A549 (cell line): ENCODE results near the gene GREB1. TPM values are rescaled to one million over a fixed set of nuclear protein-coding genes. Genes with fewer than 3 reads are reported as not detected.

ENCODE experiments used
- ATAC-seq, 2 experiments: fragments of 200-7000 bp in 1 of 2; fragments of >200 bp in 1 of 2; cut with Nextera tagmentation in 1 of 2; cut with Tn5 transposase in 1 of 2; 3 replicates each; pipeline versions ENCODE4 v1.8.0 to v1.9.1; 2018 to 2020; ENCODE audit warnings: mild to moderate bottlenecking in 1 of 2, moderate library complexity in 1 of 2
- CTCF ChIA-PET: fragments of 300-600 bp; sonication (Branson Sonifier 250); formaldehyde crosslinking; extraction: SDS; loops from one replicate; lab custom pipeline; 2021; ENCODE audit warnings: antibody characterized with exemption, inconsistent platforms; lab: Yijun Ruan, JAX
- POLR2A ChIA-PET: fragments of 350-600 bp; formaldehyde crosslinking; extraction: SDS; loops from one replicate; lab custom pipeline; 2021; ENCODE audit warnings: antibody characterized with exemption, inconsistent platforms; lab: Yijun Ruan, JAX
- DNase-seq, 2 experiments: peaks; one replicate each; pipeline versions ENCODE4 v3.0.0 to v3.0.0-alpha.2; 2011 to 2016; ENCODE audit warnings: low read depth in 1 of 2, low spot score in 1 of 2
- FAIRE-seq: peaks from 2 replicates; lab custom pipeline; 2011; peaks lifted over from hg19 to GRCh38; lab: Jason Lieb, UNC
- H3K27ac ChIP-seq, 2 experiments: fragments of >200 bp; sonication (Bioruptor Twin); formaldehyde crosslinking; 3 replicates each; pipeline ENCODE4 v1.5.1; 2016 to 2017
- H3K4me1 ChIP-seq: fragments of >200 bp; sonication (Bioruptor Twin); formaldehyde crosslinking; 3 replicates; pipeline ENCODE4 v1.6.1; 2016
- H3K4me2 ChIP-seq: fragments of >200 bp; sonication (Bioruptor Twin); formaldehyde crosslinking; 3 replicates; pipeline ENCODE4 v1.6.1; 2016
- H3K4me3 ChIP-seq: fragments of >200 bp; sonication (Bioruptor Twin); formaldehyde crosslinking; 3 replicates; pipeline ENCODE4 v1.5.1; 2016
- H3K9me3 ChIP-seq: fragments of >200 bp; sonication (Bioruptor Twin); formaldehyde crosslinking; 3 replicates; pipeline ENCODE4 v1.6.1; 2016
- BCL3 ChIP-seq: fragments of >200 bp; sonication (Bioruptor Twin); formaldehyde crosslinking; IDR thresholded peaks from 3 replicates; pipeline ENCODE4 v1.6.1; 2016
- CEBPB ChIP-seq, 2 experiments: fragments of >200 bp in 1 of 2; sonication (Bioruptor Twin) in 1 of 2; formaldehyde crosslinking in 1 of 2; IDR thresholded peaks; 2 replicates each; pipeline ENCODE4 v1.6.1; 2012 to 2016
- CHD4 ChIP-seq: fragments of 200-600 bp; sonication (generic); IDR thresholded peaks from 2 replicates; pipeline ENCODE4 v1.6.1; 2016; ENCODE audit warnings: antibody characterized with exemption, mild to moderate bottlenecking, borderline replicate concordance
- E2F6 ChIP-seq: IDR thresholded peaks from 2 replicates; pipeline ENCODE4 v1.6.1; 2012; ENCODE audit warnings: low read depth, borderline replicate concordance
- EHF ChIP-seq: fragments of 250-450 bp; sonication (Bioruptor Pico); IDR thresholded peaks from 2 replicates; pipeline ENCODE4 v1.5.0; 2020; ENCODE audit warnings: mild to moderate bottlenecking
- EHMT2 ChIP-seq: fragments of 200-600 bp; sonication (generic); IDR thresholded peaks from 2 replicates; pipeline ENCODE4 v1.6.1; 2016; ENCODE audit warnings: antibody characterized with exemption, low read depth, mild to moderate bottlenecking, moderate library complexity
- HEYL ChIP-seq: fragments of 250-450 bp; sonication (Bioruptor Pico); IDR thresholded peaks from 2 replicates; pipeline ENCODE4 v1.8.0; 2021; ENCODE audit warnings: mild to moderate bottlenecking, moderate library complexity
- HMGXB4 ChIP-seq: fragments of 250-450 bp; sonication (Bioruptor Pico); IDR thresholded peaks from 2 replicates; pipeline ENCODE4 v1.5.0; 2021; ENCODE audit warnings: mild to moderate bottlenecking, moderate library complexity, borderline replicate concordance
- MAZ ChIP-seq: fragments of 150-350 bp; IDR thresholded peaks from 2 replicates; pipeline ENCODE4 v1.6.1; 2014; ENCODE audit warnings: antibody characterized with exemption, low read depth, low read length, borderline replicate concordance
- NR3C1 ChIP-seq: fragments of >200 bp; sonication (Bioruptor Twin); formaldehyde crosslinking; IDR thresholded peaks from 3 replicates; pipeline ENCODE4 v1.6.1; 2017
- PBX3 ChIP-seq: IDR thresholded peaks from 2 replicates; pipeline ENCODE4 v1.6.1; 2012
- RCOR1 ChIP-seq: fragments of 150-350 bp; IDR thresholded peaks from 2 replicates; pipeline ENCODE4 v1.6.1; 2014; ENCODE audit warnings: antibody characterized with exemption, low read length, low read depth
- SMC3 ChIP-seq: fragments of >200 bp; sonication (Bioruptor Twin); formaldehyde crosslinking; IDR thresholded peaks from 3 replicates; pipeline ENCODE4 v1.6.1; 2018; ENCODE audit warnings: inconsistent platforms
- SREBF2 ChIP-seq: fragments of 450-650 bp; IDR thresholded peaks from 2 replicates; pipeline ENCODE4 v1.6.1; 2014; ENCODE audit warnings: mild to moderate bottlenecking, moderate library complexity
- TFCP2L1 ChIP-seq: fragments of 250-450 bp; sonication (Bioruptor Pico); IDR thresholded peaks from 2 replicates; pipeline ENCODE4 v1.5.0; 2021; ENCODE audit warnings: mild to moderate bottlenecking
- ZC3H11A ChIP-seq: fragments of 450-650 bp; IDR thresholded peaks from 2 replicates; pipeline ENCODE4 v1.6.1; 2014; ENCODE audit warnings: antibody characterized with exemption, mild to moderate bottlenecking
- ZFP36 ChIP-seq: fragments of 450-650 bp; IDR thresholded peaks from 2 replicates; pipeline ENCODE4 v1.6.1; 2014; ENCODE audit warnings: borderline replicate concordance; ENCODE audit not compliant: partially characterized antibody
- ZSCAN20 ChIP-seq: fragments of 250-450 bp; sonication (Bioruptor Pico); IDR thresholded peaks from 2 replicates; pipeline ENCODE4 v1.8.0; 2022; ENCODE audit warnings: mild to moderate bottlenecking, moderate library complexity
- WGBS: methylation state at CpG from one replicate; pipeline ENCODE4 v1.1.6; 2017; ENCODE audit errors: missing lambda C conversion rate; 5-methylcytosine and 5-hydroxymethylcytosine counted together
- polyA minus RNA-seq: library from RNA; depleted of rRNA, polyadenylated mRNA; stranded (reverse); fragments of >200 nt; gene quantifications from 2 replicates; pipeline ENCODE4 v1.2.3, GENCODE V29; 2011; rRNA and poly(A)+ RNA removed
- polyA plus RNA-seq, 4 experiments: library from polyadenylated mRNA; depleted of rRNA in 3 of 4; stranded (reverse); fragments of >200 nt; fragmentation: RNase III in 1 of 4; extraction: RNeasy Plus Mini Kit Qiagen cat#74134 plus additional on column Dnase treatment in 1 of 4; gene quantifications; 2 replicates in 3 of 4; 3 replicates in 1 of 4; pipeline ENCODE4 v1.2.3, GENCODE V29; 2011 to 2017

The GREB1 gene
- polyA plus RNA-seq (2011; rRNA removed): 1.3 and 1.7 TPM in 2 replicates
- 1.0 and 1.2 TPM in 2 replicates for polyA plus RNA-seq (2012; cell fraction: cytosol; rRNA removed)
- polyA plus RNA-seq (2012; cell fraction: nucleus; rRNA removed): 1.1 and 1.8 TPM in 2 replicates
- polyA plus RNA-seq (2017; fragmentation: RNase III; extraction: RNeasy Plus Mini Kit Qiagen cat#74134 plus additional on column Dnase treatment): 1.1 to 1.4 TPM (median 1.4 TPM) in 3 replicates
- polyA minus RNA-seq: 1.2 and 2.1 TPM in 2 replicates

- Histone ChIP-seq H3K4me1 (0 out of 3 replicates have a peak, but pooled peaks cover 7% of the 10 kb centered on the region), H3K4me2 (no peak within 1 kb of the TSS), H3K4me3 (no peak within 1 kb of the TSS), H3K27ac (no peak within 1 kb of the TSS), H3K9me3 (no peaks in the 10 kb centered on the region)
- WGBS: 12% methylated on average over 9 of the region's 9 CpGs
- DNase-seq (no peak), ATAC-seq (no peak), FAIRE-seq (no peak)
- ChIA-PET POLR2A (no interaction called here), CTCF (interaction anchor here (0.6 to 4.2 kb wide), 9 partner anchors 9 to 702 kb away, joined by 3 to 23 read pairs (median 3); no protein-coding TSS in a partner anchor)
- TF ChIP-seq ZSCAN20 (CRISPR knock-in tag): no peak
- TF ChIP-seq EHMT2: no peak
- no peak for TF ChIP-seq E2F6
- peak in 1 of 2 experiments; percentile 31; a peak in 1 of 4 replicates for TF ChIP-seq CEBPB (IDR thresholded peaks at IDR 0.05)
- TF ChIP-seq CHD4: no peak
- no peak for TF ChIP-seq EHF (CRISPR knock-in tag)
Observed at GRCh38 chr2:11533278-11534070, at the start of gene GREB1. GREB1 (plus strand) TSS chr2:11534045; CDS start chr2:11556615, 22,570 bp downstream.

- 53% methylated on average over 3 of the region's 3 CpGs for WGBS
- POLR2A ChIA-PET: no interaction called here
- Histone ChIP-seq H3K4me2 (no peak overlapping the region), H3K4me1 (no peaks in the 10 kb centered on the region), H3K9me3 (0 out of 3 replicates have a peak, but pooled peaks cover 3% of the 10 kb centered on the region), H3K4me3 (no peak overlapping the region), H3K27ac (no peak overlapping the region)
- no peak for DNase-seq
- no peak for TF ChIP-seq PBX3
- no peak for TF ChIP-seq BCL3
- no peak for TF ChIP-seq HMGXB4 (CRISPR knock-in tag)
- no peak for TF ChIP-seq MAZ
- TF ChIP-seq TFCP2L1 (CRISPR knock-in tag): no peak
- TF ChIP-seq ZFP36: no peak
- no peak for TF ChIP-seq HEYL
- ATAC-seq: no peak
- CTCF ChIA-PET: interaction anchor here (0.5 to 12.4 kb wide), 3 partner anchors 11 to 1320 kb away, joined by 3 to 350 read pairs (median 5); no protein-coding TSS in a partner anchor
- no peak for FAIRE-seq
Observed at GRCh38 chr2:11488809-11489208, 45.0 kb upstream of the GREB1 start.

- H3K4me3 ChIP-seq: no peak overlapping the region
- CTCF ChIA-PET: interaction anchor here (0.8 to 11.5 kb wide), 4 partner anchors 9 to 92 kb away, joined by 3 to 73 read pairs (median 4); no protein-coding TSS in a partner anchor
Observed at GRCh38 chr2:11490194-11490593, 43.7 kb upstream of the GREB1 start.

More at GRCh38 chr2:11490194-11490593, 43.7 kb upstream of the GREB1 start:
- H3K27ac ChIP-seq: no peak overlapping the region
- no peak for DNase-seq
- ATAC-seq: no peak
- WGBS: 38% methylated on average over 5 of the region's 5 CpGs
- TF ChIP-seq MAZ (no peak), SMC3 (no peak), NR3C1 (no peak), EHF (CRISPR knock-in tag) (no peak), RCOR1 (no peak), ZC3H11A (no peak), SREBF2 (no peak)
- 0 out of 3 replicates have a peak, but pooled peaks cover 3% of the 10 kb centered on the region for H3K9me3 ChIP-seq
- no peak overlapping the region for H3K4me2 ChIP-seq
- POLR2A ChIA-PET: no interaction called here
- FAIRE-seq: no peak
- H3K4me1 ChIP-seq: no peaks in the 10 kb centered on the region
